ENCODE data around the gene POP5. TPM values are rescaled to one million over a fixed set of nuclear protein-coding genes. Genes with fewer than 3 reads are reported as not detected.

POP5 gene
- total RNA-seq, 1 experiment from 2014 or later: 64.0 TPM

DNA sequence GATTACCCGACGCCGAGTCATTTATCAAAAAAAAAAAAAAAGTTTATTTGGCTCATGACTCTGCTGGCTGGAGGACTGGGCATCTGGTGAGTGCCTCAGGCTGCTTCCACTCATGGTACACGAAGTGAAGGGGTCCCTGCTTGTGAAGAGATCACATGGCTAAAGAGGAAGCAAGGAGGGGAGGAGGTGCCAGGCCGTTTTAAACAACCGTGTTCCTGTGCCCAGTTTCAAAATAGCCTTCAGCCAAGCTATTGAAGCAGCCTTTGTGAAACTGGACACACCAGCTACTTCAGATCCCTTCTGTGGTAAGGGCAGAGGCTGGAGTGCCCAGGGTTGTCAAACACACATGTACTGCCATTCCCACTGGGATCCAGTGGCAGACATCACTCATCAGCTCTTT lies 7.6 kb downstream of the POP5 start:
- TF ChIP-seq, protein P1, sequence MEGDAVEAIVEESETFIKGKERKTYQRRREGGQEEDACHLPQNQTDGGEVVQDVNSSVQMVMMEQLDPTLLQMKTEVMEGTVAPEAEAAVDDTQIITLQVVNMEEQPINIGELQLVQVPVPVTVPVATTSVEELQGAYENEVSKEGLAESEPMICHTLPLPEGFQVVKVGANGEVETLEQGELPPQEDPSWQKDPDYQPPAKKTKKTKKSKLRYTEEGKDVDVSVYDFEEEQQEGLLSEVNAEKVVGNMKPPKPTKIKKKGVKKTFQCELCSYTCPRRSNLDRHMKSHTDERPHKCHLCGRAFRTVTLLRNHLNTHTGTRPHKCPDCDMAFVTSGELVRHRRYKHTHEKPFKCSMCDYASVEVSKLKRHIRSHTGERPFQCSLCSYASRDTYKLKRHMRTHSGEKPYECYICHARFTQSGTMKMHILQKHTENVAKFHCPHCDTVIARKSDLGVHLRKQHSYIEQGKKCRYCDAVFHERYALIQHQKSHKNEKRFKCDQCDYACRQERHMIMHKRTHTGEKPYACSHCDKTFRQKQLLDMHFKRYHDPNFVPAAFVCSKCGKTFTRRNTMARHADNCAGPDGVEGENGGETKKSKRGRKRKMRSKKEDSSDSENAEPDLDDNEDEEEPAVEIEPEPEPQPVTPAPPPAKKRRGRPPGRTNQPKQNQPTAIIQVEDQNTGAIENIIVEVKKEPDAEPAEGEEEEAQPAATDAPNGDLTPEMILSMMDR (conservative IDR thresholded peaks at IDR 0.05): no peak
- no peak overlapping the region for H2BK20ac ChIP-seq (ENCODE audit: low read depth, low read length, poor library complexity, severe bottlenecking)
- no peaks in the 10 kb centered on the region for H3K4me1 Mint-ChIP-seq
- no CpG with 5 or more reads among the region's 6 CpGs for WGBS (ENCODE audit: extremely low coverage, insufficient read length, low lambda C conversion rate)
- no peak overlapping the region for H2BK12ac ChIP-seq (ENCODE audit: insufficient read length, low read depth, low read length)
- H2BK5ac ChIP-seq (ENCODE audit: insufficient read length, low read length): no peak overlapping the region
- H2BK120ac ChIP-seq (ENCODE audit: low read depth, low read length, poor library complexity, severe bottlenecking): no peak overlapping the region
- no peaks in the 10 kb centered on the region for H3K4me1 ChIP-seq (ENCODE audit: insufficient read depth, low read length)
- H3K23me2 ChIP-seq (ENCODE audit: insufficient read length, low read depth, low read length, poor library complexity, severe bottlenecking): no peaks in the 10 kb centered on the region
- H3K27me3 Mint-ChIP-seq (ENCODE audit: low read depth): no peaks in the 10 kb centered on the region
- no peaks in the 10 kb centered on the region for H3K9me3 ChIP-seq (ENCODE audit: control insufficient read depth, low read depth, low read length)
- no peak overlapping the region for H3K27ac ChIP-seq (ENCODE audit: insufficient read length, low read depth, low read length)
- no peak overlapping the region for H3K23ac ChIP-seq (ENCODE audit: insufficient read length, low read depth, low read length)
- H3K27ac Mint-ChIP-seq: no peak overlapping the region; a peak in 1 of 7 replicates
- no peak overlapping the region for H3K4me3 Mint-ChIP-seq
- no peak overlapping the region for H3K4me2 ChIP-seq (ENCODE audit: insufficient read depth, insufficient read length, low read length)
- H3K9me3 Mint-ChIP-seq: no peaks in the 10 kb centered on the region
- no peak for DNase-seq
- no peaks in the 10 kb centered on the region for H3K27me3 ChIP-seq (ENCODE audit: insufficient read depth, low read length)
- H3K36me3 Mint-ChIP-seq (ENCODE audit: insufficient read depth in 1 of 3, low read depth in 3 of 3): peaks cover 51 to 95% (median 86%) of the 10 kb centered on the region in 3 experiments; a peak in 6 of 7 replicates
- no peak overlapping the region for H3K56ac ChIP-seq (ENCODE audit: insufficient read length, low read depth, low read length)
- no peak overlapping the region for H2AK5ac ChIP-seq (ENCODE audit: insufficient read length, low read length)
- H4K5ac ChIP-seq (ENCODE audit: insufficient read length, low read depth, low read length): no peak overlapping the region
- H2AFZ ChIP-seq (ENCODE audit: low read length): no peak overlapping the region
- H4K20me1 ChIP-seq (ENCODE audit: control insufficient read depth, insufficient read depth, insufficient read length): no peaks in the 10 kb centered on the region
- no peak overlapping the region for H3K9ac ChIP-seq (ENCODE audit: extremely low read depth, insufficient read length, low read length)
- no peaks in the 10 kb centered on the region for H3K79me2 ChIP-seq (ENCODE audit: insufficient read depth, low read length)
- H4K91ac ChIP-seq (ENCODE audit: insufficient read length, low read depth, low read length): no peak overlapping the region
- H3K14ac ChIP-seq (ENCODE audit: insufficient read depth, low read length): no peak overlapping the region
- no peak overlapping the region for H3T11ph ChIP-seq (ENCODE audit: low read length)
- H2BK15ac ChIP-seq (ENCODE audit: low read depth, low read length): no peak overlapping the region
- no peaks in the 10 kb centered on the region for H3K79me1 ChIP-seq (ENCODE audit: insufficient read depth, low read depth, low read length, poor library complexity, severe bottlenecking)
- no peak overlapping the region for H4K8ac ChIP-seq (replicated peaks; ENCODE audit: insufficient read length, low read depth, low read length)
- H3K18ac ChIP-seq (ENCODE audit: insufficient read length, low read depth, low read length): no peak overlapping the region
- no peak overlapping the region for H3K4ac ChIP-seq (ENCODE audit: low read depth, low read length)

All from H9 (cell line).